HCT116 (cell line): Measurements from ENCODE around the gene ACSBG1. TPM values are rescaled to one million over a fixed set of nuclear protein-coding genes. Genes with fewer than 3 reads are reported as not detected.

Experiments
- ATAC-seq: fragments of 200-7000 bp; cut with Tn5 transposase; 2 replicates; pipeline ENCODE4 v1.9.1; 2020; ENCODE audit warnings: mild to moderate bottlenecking, moderate library complexity
- BruUV-seq: library from RNA; stranded (reverse); fragments of 400-500 nt; replicated peaks from 2 replicates; lab custom pipeline; 2021; lab: Mats Ljungman, UMichigan
- CTCF ChIA-PET: fragments of 300-600 bp; sonication (Branson Sonifier 250); formaldehyde crosslinking; loops from one replicate; lab custom pipeline; 2021; ENCODE audit warnings: antibody characterized with exemption; lab: Charles Lee
- POLR2A ChIA-PET: fragments of 300-600, 350-600 bp; sonication (Branson Sonifier 250); formaldehyde crosslinking; loops from one replicate; lab custom pipeline; 2021; ENCODE audit warnings: antibody characterized with exemption; lab: Charles Lee
- RAD21 ChIA-PET, 2 experiments: fragments of 300-600 bp; sonication (Branson Sonifier 250); formaldehyde crosslinking; loops; one replicate each; lab custom pipeline; 2023; ENCODE audit warnings: low total read pairs in 2 of 2; ENCODE audit not compliant: uncharacterized antibody in 2 of 2, unreplicated experiment in 2 of 2, low non-redundant PET in 1 of 2; lab: Charles Lee
- DNase-seq: peaks from one replicate; pipeline ENCODE4 v3.0.0-alpha.2; 2010; ENCODE audit warnings: low read depth, low spot score
- H2AFZ ChIP-seq: fragments of 200-600 bp; shearing (Covaris generic), sonication (generic); 2 replicates; pipeline ENCODE4 v1.6.1; 2017; ENCODE audit warnings: low read depth, mixed run types, mixed read lengths, antibody characterized with exemption, low read length; ENCODE audit not compliant: poor library complexity, severe bottlenecking
- H3K27ac ChIP-seq: 2 replicates; pipeline ENCODE4 v1.5.1; 2012; ENCODE audit warnings: low read depth, low read length
- H3K27me3 ChIP-seq: fragments of 200-600 bp; sonication (generic); 2 replicates; pipeline ENCODE4 v1.6.1; 2016; ENCODE audit warnings: mixed run types, low read length, mixed read lengths; ENCODE audit not compliant: insufficient read depth
- H3K36me3 ChIP-seq, 2 experiments: fragments of 200-500 bp in 1 of 2; fragments of 200-600 bp in 1 of 2; sonication (Bioruptor generic) in 1 of 2; sonication (generic) in 1 of 2; 2 replicates each; pipeline versions ENCODE4 v1.5.1 to v1.6.1; 2014 to 2016; ENCODE audit warnings: low read length in 2 of 2, inconsistent platforms in 1 of 2, mixed read lengths in 1 of 2, mixed run types in 1 of 2; ENCODE audit not compliant: insufficient read depth in 2 of 2, control insufficient read depth in 1 of 2
- H3K4me1 ChIP-seq, 2 experiments: fragments of 200-600 bp in 1 of 2; sonication (generic) in 1 of 2; 2 replicates each; pipeline versions ENCODE4 v1.5.1 to v1.6.1; 2012 to 2017; ENCODE audit warnings: low read length in 2 of 2, inconsistent platforms in 1 of 2, mild to moderate bottlenecking in 1 of 2, mixed read lengths in 1 of 2, mixed run types in 1 of 2, moderate library complexity in 1 of 2; ENCODE audit not compliant: insufficient read depth in 2 of 2, control insufficient read depth in 1 of 2
- H3K4me2 ChIP-seq: fragments of 200-600 bp; sonication (generic); 2 replicates; pipeline ENCODE4 v1.6.1; 2017; ENCODE audit warnings: mixed run types, low read length, mixed read lengths
- H3K4me3 ChIP-seq, 2 experiments: fragments of 200-600 bp in 1 of 2; sonication (generic) in 1 of 2; replicated peaks in 1 of 2; 2 replicates each; pipeline ENCODE4 v1.5.1; 2011 to 2016; ENCODE audit warnings: low read length in 2 of 2, control low read depth in 1 of 2, low read depth in 1 of 2, mild to moderate bottlenecking in 1 of 2, mixed read lengths in 1 of 2, mixed run types in 1 of 2
- H3K79me2 ChIP-seq: fragments of 200-600 bp; sonication (generic); 2 replicates; pipeline ENCODE4 v1.6.1; 2017; ENCODE audit warnings: mild to moderate bottlenecking, mixed run types, low read length, moderate library complexity, mixed read lengths; ENCODE audit not compliant: insufficient read depth
- H3K9ac ChIP-seq: fragments of 200-600 bp; sonication (generic); 2 replicates; pipeline ENCODE4 v1.6.1; 2016; ENCODE audit warnings: low read length, mixed read lengths
- H3K9me2 ChIP-seq: fragments of 200-600 bp; sonication (generic), shearing (Covaris generic); 2 replicates; pipeline ENCODE4 v1.6.1; 2017; ENCODE audit warnings: mixed run types, mild to moderate bottlenecking, moderate library complexity; ENCODE audit not compliant: insufficient read depth
- H3K9me3 ChIP-seq, 2 experiments: fragments of 200-500 bp in 1 of 2; fragments of 200-600 bp in 1 of 2; sonication (Bioruptor generic) in 1 of 2; sonication (generic) in 1 of 2; 2 replicates each; pipeline ENCODE4 v1.6.1; 2014 to 2017; ENCODE audit warnings: low read length in 2 of 2, mixed read lengths in 2 of 2, inconsistent platforms in 1 of 2, low read depth in 1 of 2, mild to moderate bottlenecking in 1 of 2, mixed run types in 1 of 2, moderate library complexity in 1 of 2; ENCODE audit not compliant: control insufficient read depth in 1 of 2, insufficient read depth in 1 of 2
- H4K20me1 ChIP-seq: fragments of 200-600 bp; sonication (generic), shearing (Covaris generic); 2 replicates; pipeline ENCODE4 v1.6.1; 2017; ENCODE audit warnings: mixed run types, mild to moderate bottlenecking, moderate library complexity; ENCODE audit not compliant: insufficient read depth
- ATF3 ChIP-seq: IDR thresholded peaks from 2 replicates; pipeline ENCODE4 v1.6.1; 2012
- CEBPB ChIP-seq: IDR thresholded peaks from 2 replicates; pipeline ENCODE4 v1.6.1; 2012; ENCODE audit warnings: low read depth
- CTCF ChIP-seq, 3 experiments: fragments of 200-600 bp in 1 of 3; sonication (generic) in 1 of 3; IDR thresholded peaks in 2 of 3; conservative IDR thresholded peaks in 1 of 3; 2 replicates each; pipeline ENCODE4 v1.5.1; 2012 to 2017; ENCODE audit warnings: low read depth in 2 of 3, low read length in 2 of 3, antibody characterized with exemption in 1 of 3, borderline replicate concordance in 1 of 3, control low read depth in 1 of 3, mild to moderate bottlenecking in 1 of 3, mixed read lengths in 1 of 3, mixed run types in 1 of 3, moderate library complexity in 1 of 3; ENCODE audit not compliant: insufficient read depth in 1 of 3
- EZH2 ChIP-seq: fragments of 200-600 bp; sonication (generic); IDR thresholded peaks from 2 replicates; pipeline ENCODE4 v1.6.1; 2017; ENCODE audit warnings: antibody characterized with exemption, mixed run types
- EZH2phosphoT487 ChIP-seq: fragments of 200-600 bp; IDR thresholded peaks from 2 replicates; pipeline ENCODE4 v1.6.1; 2018; ENCODE audit warnings: antibody characterized with exemption, borderline replicate concordance
- JUND ChIP-seq: IDR thresholded peaks from 2 replicates; pipeline ENCODE4 v1.6.1; 2012
- MAX ChIP-seq: IDR thresholded peaks from 2 replicates; pipeline ENCODE4 v1.6.1; 2012
- POLR2A ChIP-seq: IDR thresholded peaks from 2 replicates; pipeline ENCODE4 v1.7.0; 2011; ENCODE audit warnings: borderline replicate concordance; ENCODE audit not compliant: insufficient read depth, insufficient read length; ENCODE audit errors: extremely low read depth
- REST ChIP-seq: IDR thresholded peaks from 2 replicates; pipeline ENCODE4 v1.6.1; 2012; ENCODE audit warnings: low read depth
- SIN3A ChIP-seq: IDR thresholded peaks from 2 replicates; pipeline ENCODE4 v1.6.1; 2012; ENCODE audit warnings: low read depth
- SP1 ChIP-seq: IDR thresholded peaks from 2 replicates; pipeline ENCODE4 v1.6.1; 2012; ENCODE audit warnings: low read depth
- intact Hi-C: fragments of 100-400 bp; cut with micrococcal nuclease; formaldehyde crosslinking; loops from 2 replicates; pipeline ENCODE4 v1.10.0; 2022
- total RNA-seq: library from RNA; stranded (reverse); gene quantifications from one replicate; pipeline ENCODE4 v1.2.1, GENCODE V29; 2021; ENCODE audit not compliant: unreplicated experiment

The ACSBG1 gene
- total RNA-seq, 1 experiment from 2014 or later: 0.71 TPM

- intact Hi-C loops: loop anchor here (5.0 kb wide), 1 partner anchor 64 kb away; no protein-coding TSS in a partner anchor
- no peak overlapping the region for H3K4me3 ChIP-seq
- no peak overlapping the region for H3K4me2 ChIP-seq
- BruUV-seq: no TSS peak
- no peaks in the 10 kb centered on the region for H3K79me2 ChIP-seq
- H3K27me3 ChIP-seq: no peaks in the 10 kb centered on the region
- no peaks in the 10 kb centered on the region for H3K9me3 ChIP-seq
- ChIA-PET POLR2A (no interaction called here), CTCF (no interaction called here), RAD21 (no interaction called here)
- no peaks in the 10 kb centered on the region for H4K20me1 ChIP-seq
- H3K9ac ChIP-seq: no peak overlapping the region
- H3K4me1 ChIP-seq: peaks cover 15 to 43% of the 10 kb centered on the region in 2 experiments; a peak in 3 of 4 replicates
- TF ChIP-seq POLR2A (no peak), REST (no peak), CTCF (IDR thresholded peaks at IDR 0.05 in 2 of 3, conservative IDR thresholded peaks at IDR 0.05 in 1 of 3; ENCODE audit: borderline replicate concordance in 1 of 3, insufficient read depth in 1 of 3, low read depth in 2 of 3, low read length in 2 of 3) (no peak), EZH2 (no peak), CEBPB (no peak), SP1 (no peak), ATF3 (no peak), EZH2phosphoT487 (no peak), MAX (no peak), SIN3A (no peak), JUND (no peak)
- ATAC-seq (no peak), DNase-seq (no peak)
- H3K36me3 ChIP-seq: no peaks in the 10 kb centered on the region
- no peak overlapping the region for H3K27ac ChIP-seq
- no peak overlapping the region for H2AFZ ChIP-seq
- no peaks in the 10 kb centered on the region for H3K9me2 ChIP-seq
Observed at GRCh38 chr15:78133801-78134200, 100.6 kb downstream of the ACSBG1 start.
